K562 (cell line): ENCODE results near the gene MED29. TPM values are rescaled to one million over a fixed set of nuclear protein-coding genes. Genes with fewer than 3 reads are reported as not detected.

Experiments used
- FOXP1 ChIP-seq: sonication (generic); formaldehyde crosslinking; IDR thresholded peaks from 2 replicates; pipeline ENCODE4 v1.8.0; 2022; ENCODE audit warnings: mild to moderate bottlenecking, missing genetic modification reagents
- ILF3 ChIP-seq: fragments of 450-650 bp; IDR thresholded peaks from 2 replicates; pipeline ENCODE4 v1.6.1; 2018; ENCODE audit warnings: antibody characterized with exemption, mild to moderate bottlenecking, moderate library complexity, borderline replicate concordance
- KDM2B ChIP-seq: fragments of 250-450 bp; sonication (Bioruptor Pico); IDR thresholded peaks from 2 replicates; pipeline ENCODE4 v1.8.0; 2021; ENCODE audit warnings: mild to moderate bottlenecking, moderate library complexity
- POU5F1 ChIP-seq: fragments of 150-350 bp; IDR thresholded peaks from 2 replicates; pipeline ENCODE4 v1.6.1; 2014; ENCODE audit warnings: borderline replicate concordance, low read length, low read depth, mild to moderate bottlenecking; ENCODE audit not compliant: partially characterized antibody
- polyA plus RNA-seq, 8 experiments: library from polyadenylated mRNA; depleted of rRNA in 4 of 8; stranded (reverse) in 5 of 8; unstranded in 3 of 8; fragments of >200 nt; fragmentation: Nextera tagmentation in 2 of 8; fragmentation: Illumina TruSeq in 1 of 8; extraction: Ambion mirVana in 2 of 8; extraction: Trizol in 1 of 8; gene quantifications; 2 replicates each; pipeline versions ENCODE4 v1.2.1 to v1.2.3, GENCODE V29; 2011 to 2014; ENCODE audit warnings: inconsistent platforms in 1 of 8, missing spikeins in 1 of 8
- total RNA-seq, 7 experiments: library from RNA; depleted of rRNA in 6 of 7; stranded (reverse); fragments of >200 nt in 6 of 7; fragmentation: Illumina TruSeq in 2 of 7; extraction: Trizol in 2 of 7; gene quantifications; 2 replicates each; pipeline versions ENCODE4 v1.2.1 to v1.2.3, GENCODE V29; 2011 to 2021; ENCODE audit warnings: low replicate concordance in 1 of 7
- TF ChIP-seq, protein P1 (sequence below): fragments of 150-350 bp; IDR thresholded peaks from 2 replicates; pipeline ENCODE4 v1.6.1; 2014; ENCODE audit warnings: low read depth, mild to moderate bottlenecking, low read length, borderline replicate concordance
- TF ChIP-seq, protein P2 (sequence below): fragments of 200-600 bp; sonication (generic); IDR thresholded peaks from one replicate; pipeline ENCODE4 v1.6.1; 2012; ENCODE audit warnings: mild to moderate bottlenecking, low read depth, low read length, inconsistent platforms
- TF ChIP-seq, protein P3 (sequence below), 2 experiments: fragments of 150-350 bp in 1 of 2; IDR thresholded peaks; 2 replicates each; pipeline ENCODE4 v1.6.1; 2012 to 2016; ENCODE audit warnings: low read depth in 2 of 2, low read length in 2 of 2, mild to moderate bottlenecking in 1 of 2, moderate library complexity in 1 of 2

MED29 gene
- total and polyA plus RNA-seq, 9 of the 15 experiments (the other 6 are each of a cell fraction or from before 2014, with no cell fraction given): 1.8 to 22.6 (median 12.4) TPM

DNA sequence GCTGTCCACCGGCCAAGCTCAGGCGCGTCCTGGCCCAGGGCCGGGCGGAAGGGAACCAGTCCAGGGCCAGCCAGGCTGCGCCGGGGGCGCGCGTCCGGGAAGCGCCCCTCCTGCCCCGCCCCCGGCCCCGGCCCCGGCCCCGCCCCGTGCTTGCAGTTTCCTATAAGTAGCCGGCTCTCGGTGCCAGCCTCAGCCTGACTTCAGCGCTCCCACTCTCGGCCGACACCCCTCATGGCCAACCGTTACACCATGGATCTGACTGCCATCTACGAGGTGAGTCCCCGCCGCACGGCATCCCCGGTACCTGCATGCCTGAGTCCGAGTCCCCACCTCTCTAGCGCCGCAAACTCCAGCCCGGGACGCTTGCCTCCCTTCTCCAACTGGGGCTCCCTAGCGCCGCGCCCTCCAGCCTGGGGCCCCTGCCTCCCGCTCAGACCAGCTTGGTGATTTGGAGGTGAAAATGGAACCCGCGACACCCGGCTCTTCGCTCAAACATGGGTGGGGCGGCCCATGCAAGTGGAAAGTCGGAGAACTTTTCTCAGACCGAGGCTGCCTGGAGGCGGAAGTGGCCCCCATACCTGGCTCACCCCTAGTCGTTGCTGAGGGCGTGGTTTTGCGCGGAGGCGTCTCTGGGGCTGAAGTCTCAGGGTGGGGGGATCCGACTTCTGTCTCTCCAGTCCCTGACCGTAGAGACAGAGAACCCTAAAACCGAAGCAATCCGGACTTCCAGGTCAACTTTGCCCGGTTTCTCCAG, 15.7 kb downstream of the MED29 start, which contains the start of gene ZFP36 (continued):
- TF ChIP-seq, protein P1, sequence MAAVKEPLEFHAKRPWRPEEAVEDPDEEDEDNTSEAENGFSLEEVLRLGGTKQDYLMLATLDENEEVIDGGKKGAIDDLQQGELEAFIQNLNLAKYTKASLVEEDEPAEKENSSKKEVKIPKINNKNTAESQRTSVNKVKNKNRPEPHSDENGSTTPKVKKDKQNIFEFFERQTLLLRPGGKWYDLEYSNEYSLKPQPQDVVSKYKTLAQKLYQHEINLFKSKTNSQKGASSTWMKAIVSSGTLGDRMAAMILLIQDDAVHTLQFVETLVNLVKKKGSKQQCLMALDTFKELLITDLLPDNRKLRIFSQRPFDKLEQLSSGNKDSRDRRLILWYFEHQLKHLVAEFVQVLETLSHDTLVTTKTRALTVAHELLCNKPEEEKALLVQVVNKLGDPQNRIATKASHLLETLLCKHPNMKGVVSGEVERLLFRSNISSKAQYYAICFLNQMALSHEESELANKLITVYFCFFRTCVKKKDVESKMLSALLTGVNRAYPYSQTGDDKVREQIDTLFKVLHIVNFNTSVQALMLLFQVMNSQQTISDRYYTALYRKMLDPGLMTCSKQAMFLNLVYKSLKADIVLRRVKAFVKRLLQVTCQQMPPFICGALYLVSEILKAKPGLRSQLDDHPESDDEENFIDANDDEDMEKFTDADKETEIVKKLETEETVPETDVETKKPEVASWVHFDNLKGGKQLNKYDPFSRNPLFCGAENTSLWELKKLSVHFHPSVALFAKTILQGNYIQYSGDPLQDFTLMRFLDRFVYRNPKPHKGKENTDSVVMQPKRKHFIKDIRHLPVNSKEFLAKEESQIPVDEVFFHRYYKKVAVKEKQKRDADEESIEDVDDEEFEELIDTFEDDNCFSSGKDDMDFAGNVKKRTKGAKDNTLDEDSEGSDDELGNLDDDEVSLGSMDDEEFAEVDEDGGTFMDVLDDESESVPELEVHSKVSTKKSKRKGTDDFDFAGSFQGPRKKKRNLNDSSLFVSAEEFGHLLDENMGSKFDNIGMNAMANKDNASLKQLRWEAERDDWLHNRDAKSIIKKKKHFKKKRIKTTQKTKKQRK: no peak
- no peak for TF ChIP-seq POU5F1
- TF ChIP-seq, protein P2, sequence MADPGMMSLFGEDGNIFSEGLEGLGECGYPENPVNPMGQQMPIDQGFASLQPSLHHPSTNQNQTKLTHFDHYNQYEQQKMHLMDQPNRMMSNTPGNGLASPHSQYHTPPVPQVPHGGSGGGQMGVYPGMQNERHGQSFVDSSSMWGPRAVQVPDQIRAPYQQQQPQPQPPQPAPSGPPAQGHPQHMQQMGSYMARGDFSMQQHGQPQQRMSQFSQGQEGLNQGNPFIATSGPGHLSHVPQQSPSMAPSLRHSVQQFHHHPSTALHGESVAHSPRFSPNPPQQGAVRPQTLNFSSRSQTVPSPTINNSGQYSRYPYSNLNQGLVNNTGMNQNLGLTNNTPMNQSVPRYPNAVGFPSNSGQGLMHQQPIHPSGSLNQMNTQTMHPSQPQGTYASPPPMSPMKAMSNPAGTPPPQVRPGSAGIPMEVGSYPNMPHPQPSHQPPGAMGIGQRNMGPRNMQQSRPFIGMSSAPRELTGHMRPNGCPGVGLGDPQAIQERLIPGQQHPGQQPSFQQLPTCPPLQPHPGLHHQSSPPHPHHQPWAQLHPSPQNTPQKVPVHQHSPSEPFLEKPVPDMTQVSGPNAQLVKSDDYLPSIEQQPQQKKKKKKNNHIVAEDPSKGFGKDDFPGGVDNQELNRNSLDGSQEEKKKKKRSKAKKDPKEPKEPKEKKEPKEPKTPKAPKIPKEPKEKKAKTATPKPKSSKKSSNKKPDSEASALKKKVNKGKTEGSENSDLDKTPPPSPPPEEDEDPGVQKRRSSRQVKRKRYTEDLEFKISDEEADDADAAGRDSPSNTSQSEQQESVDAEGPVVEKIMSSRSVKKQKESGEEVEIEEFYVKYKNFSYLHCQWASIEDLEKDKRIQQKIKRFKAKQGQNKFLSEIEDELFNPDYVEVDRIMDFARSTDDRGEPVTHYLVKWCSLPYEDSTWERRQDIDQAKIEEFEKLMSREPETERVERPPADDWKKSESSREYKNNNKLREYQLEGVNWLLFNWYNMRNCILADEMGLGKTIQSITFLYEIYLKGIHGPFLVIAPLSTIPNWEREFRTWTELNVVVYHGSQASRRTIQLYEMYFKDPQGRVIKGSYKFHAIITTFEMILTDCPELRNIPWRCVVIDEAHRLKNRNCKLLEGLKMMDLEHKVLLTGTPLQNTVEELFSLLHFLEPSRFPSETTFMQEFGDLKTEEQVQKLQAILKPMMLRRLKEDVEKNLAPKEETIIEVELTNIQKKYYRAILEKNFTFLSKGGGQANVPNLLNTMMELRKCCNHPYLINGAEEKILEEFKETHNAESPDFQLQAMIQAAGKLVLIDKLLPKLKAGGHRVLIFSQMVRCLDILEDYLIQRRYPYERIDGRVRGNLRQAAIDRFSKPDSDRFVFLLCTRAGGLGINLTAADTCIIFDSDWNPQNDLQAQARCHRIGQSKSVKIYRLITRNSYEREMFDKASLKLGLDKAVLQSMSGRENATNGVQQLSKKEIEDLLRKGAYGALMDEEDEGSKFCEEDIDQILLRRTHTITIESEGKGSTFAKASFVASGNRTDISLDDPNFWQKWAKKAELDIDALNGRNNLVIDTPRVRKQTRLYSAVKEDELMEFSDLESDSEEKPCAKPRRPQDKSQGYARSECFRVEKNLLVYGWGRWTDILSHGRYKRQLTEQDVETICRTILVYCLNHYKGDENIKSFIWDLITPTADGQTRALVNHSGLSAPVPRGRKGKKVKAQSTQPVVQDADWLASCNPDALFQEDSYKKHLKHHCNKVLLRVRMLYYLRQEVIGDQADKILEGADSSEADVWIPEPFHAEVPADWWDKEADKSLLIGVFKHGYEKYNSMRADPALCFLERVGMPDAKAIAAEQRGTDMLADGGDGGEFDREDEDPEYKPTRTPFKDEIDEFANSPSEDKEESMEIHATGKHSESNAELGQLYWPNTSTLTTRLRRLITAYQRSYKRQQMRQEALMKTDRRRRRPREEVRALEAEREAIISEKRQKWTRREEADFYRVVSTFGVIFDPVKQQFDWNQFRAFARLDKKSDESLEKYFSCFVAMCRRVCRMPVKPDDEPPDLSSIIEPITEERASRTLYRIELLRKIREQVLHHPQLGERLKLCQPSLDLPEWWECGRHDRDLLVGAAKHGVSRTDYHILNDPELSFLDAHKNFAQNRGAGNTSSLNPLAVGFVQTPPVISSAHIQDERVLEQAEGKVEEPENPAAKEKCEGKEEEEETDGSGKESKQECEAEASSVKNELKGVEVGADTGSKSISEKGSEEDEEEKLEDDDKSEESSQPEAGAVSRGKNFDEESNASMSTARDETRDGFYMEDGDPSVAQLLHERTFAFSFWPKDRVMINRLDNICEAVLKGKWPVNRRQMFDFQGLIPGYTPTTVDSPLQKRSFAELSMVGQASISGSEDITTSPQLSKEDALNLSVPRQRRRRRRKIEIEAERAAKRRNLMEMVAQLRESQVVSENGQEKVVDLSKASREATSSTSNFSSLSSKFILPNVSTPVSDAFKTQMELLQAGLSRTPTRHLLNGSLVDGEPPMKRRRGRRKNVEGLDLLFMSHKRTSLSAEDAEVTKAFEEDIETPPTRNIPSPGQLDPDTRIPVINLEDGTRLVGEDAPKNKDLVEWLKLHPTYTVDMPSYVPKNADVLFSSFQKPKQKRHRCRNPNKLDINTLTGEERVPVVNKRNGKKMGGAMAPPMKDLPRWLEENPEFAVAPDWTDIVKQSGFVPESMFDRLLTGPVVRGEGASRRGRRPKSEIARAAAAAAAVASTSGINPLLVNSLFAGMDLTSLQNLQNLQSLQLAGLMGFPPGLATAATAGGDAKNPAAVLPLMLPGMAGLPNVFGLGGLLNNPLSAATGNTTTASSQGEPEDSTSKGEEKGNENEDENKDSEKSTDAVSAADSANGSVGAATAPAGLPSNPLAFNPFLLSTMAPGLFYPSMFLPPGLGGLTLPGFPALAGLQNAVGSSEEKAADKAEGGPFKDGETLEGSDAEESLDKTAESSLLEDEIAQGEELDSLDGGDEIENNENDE: no peak
- no peak; the same call in 1 of the 2 replicates for TF ChIP-seq ILF3
- TF ChIP-seq, protein P3, sequence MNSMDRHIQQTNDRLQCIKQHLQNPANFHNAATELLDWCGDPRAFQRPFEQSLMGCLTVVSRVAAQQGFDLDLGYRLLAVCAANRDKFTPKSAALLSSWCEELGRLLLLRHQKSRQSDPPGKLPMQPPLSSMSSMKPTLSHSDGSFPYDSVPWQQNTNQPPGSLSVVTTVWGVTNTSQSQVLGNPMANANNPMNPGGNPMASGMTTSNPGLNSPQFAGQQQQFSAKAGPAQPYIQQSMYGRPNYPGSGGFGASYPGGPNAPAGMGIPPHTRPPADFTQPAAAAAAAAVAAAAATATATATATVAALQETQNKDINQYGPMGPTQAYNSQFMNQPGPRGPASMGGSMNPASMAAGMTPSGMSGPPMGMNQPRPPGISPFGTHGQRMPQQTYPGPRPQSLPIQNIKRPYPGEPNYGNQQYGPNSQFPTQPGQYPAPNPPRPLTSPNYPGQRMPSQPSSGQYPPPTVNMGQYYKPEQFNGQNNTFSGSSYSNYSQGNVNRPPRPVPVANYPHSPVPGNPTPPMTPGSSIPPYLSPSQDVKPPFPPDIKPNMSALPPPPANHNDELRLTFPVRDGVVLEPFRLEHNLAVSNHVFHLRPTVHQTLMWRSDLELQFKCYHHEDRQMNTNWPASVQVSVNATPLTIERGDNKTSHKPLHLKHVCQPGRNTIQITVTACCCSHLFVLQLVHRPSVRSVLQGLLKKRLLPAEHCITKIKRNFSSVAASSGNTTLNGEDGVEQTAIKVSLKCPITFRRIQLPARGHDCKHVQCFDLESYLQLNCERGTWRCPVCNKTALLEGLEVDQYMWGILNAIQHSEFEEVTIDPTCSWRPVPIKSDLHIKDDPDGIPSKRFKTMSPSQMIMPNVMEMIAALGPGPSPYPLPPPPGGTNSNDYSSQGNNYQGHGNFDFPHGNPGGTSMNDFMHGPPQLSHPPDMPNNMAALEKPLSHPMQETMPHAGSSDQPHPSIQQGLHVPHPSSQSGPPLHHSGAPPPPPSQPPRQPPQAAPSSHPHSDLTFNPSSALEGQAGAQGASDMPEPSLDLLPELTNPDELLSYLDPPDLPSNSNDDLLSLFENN (IDR thresholded peaks at IDR 0.05; ENCODE audit: low read depth in 2 of 2, low read length in 2 of 2): peak in 1 of 2 experiments; percentile 57; a peak in 2 of 4 replicates
- no peak for TF ChIP-seq KDM2B (CRISPR knock-in tag)
- TF ChIP-seq FOXP1 (CRISPR knock-in tag): no peak; the same call in 1 of the 2 replicates
